ENCODE measurements around the gene TTC23. TPM values are rescaled to one million over a fixed set of nuclear protein-coding genes. Genes with fewer than 3 reads are reported as not detected.

Gene TTC23
- total and polyA plus RNA-seq, 8 donors: 14.0 to 41.7 (median 36.2) TPM

GRCh38 chr15:99101501-99101900 is 147.9 kb downstream of the TTC23 start:
- Histone ChIP-seq H3K4me1 (peaks cover 6 to 19% of the 10 kb centered on the region in 2 donors), H3K4me3 (no peak overlapping the region), H3K36me3 (no peaks in the 10 kb centered on the region), H3K27me3 (peaks cover 17 to 81% of the 10 kb centered on the region in 2 donors), H3K9me3 (no peaks in the 10 kb centered on the region), H3K27ac (no peak overlapping the region)
- intact Hi-C loops (cut with DNase I): loop anchor here in 1 of 2 donors (2.0 kb wide), 1 partner anchor 111 kb away; no protein-coding TSS in a partner anchor
- DNase-seq: no peak
- TF ChIP-seq CTCF (IDR thresholded peaks at IDR 0.05): no peak
- ATAC-seq: no peak

- DNase-seq: peak; percentile 59 to 90 (median 76)
- peak; percentile 63 to 64 for TF ChIP-seq CTCF (IDR thresholded peaks at IDR 0.05)
Measured at GRCh38 chr15:99100245-99101173, 148.9 kb downstream of the TTC23 start.

GRCh38 chr15:99099661-99100060 is 149.7 kb downstream of the TTC23 start:
- H3K27me3 ChIP-seq: peaks cover 8 to 63% of the 10 kb centered on the region in 2 donors
- TF ChIP-seq CTCF (IDR thresholded peaks at IDR 0.05): no peak
- no peaks in the 10 kb centered on the region for H3K9me3 ChIP-seq
- DNase-seq: no peak
- intact Hi-C loops (cut with DNase I): loop anchor here in 1 of 2 donors (2.0 kb wide), 1 partner anchor 113 kb away; no protein-coding TSS in a partner anchor
- peaks cover 6% of the 10 kb centered on the region in 2 donors for H3K4me1 ChIP-seq
- no peaks in the 10 kb centered on the region for H3K36me3 ChIP-seq
- no peak overlapping the region for H3K4me3 ChIP-seq
- H3K27ac ChIP-seq: no peak overlapping the region
- ATAC-seq: no peak

More at GRCh38 chr15:99100245-99101173, 148.9 kb downstream of the TTC23 start:
- Histone ChIP-seq H3K4me1 (peaks cover 6 to 13% of the 10 kb centered on the region in 2 donors), H3K4me3 (peak overlapping the region in 1 of 2 donors; percentile 16), H3K9me3 (no peaks in the 10 kb centered on the region), H3K36me3 (no peaks in the 10 kb centered on the region), H3K27ac (no peak overlapping the region), H3K27me3 (peaks cover 8 to 71% of the 10 kb centered on the region in 2 donors)
- intact Hi-C loops (cut with DNase I): loop anchor here in 1 of 2 donors (2.0 kb wide), 1 partner anchor 112 kb away; no protein-coding TSS in a partner anchor
- ATAC-seq: peak; percentile 73

GRCh38 chr15:99098991-99099390 is 150.4 kb downstream of the TTC23 start:
- intact Hi-C loops (cut with DNase I): no loop called here
- no peak for TF ChIP-seq CTCF (IDR thresholded peaks at IDR 0.05)

GRCh38 chr15:99098426-99098825 is 151.0 kb downstream of the TTC23 start:
- Histone ChIP-seq H3K9me3 (no peaks in the 10 kb centered on the region), H3K4me3 (no peak overlapping the region), H3K27me3 (peaks cover 8 to 50% of the 10 kb centered on the region in 2 donors), H3K36me3 (no peaks in the 10 kb centered on the region), H3K4me1 (peaks cover 4 to 6% of the 10 kb centered on the region in 2 donors), H3K27ac (no peak overlapping the region)
- no peak for TF ChIP-seq CTCF (IDR thresholded peaks at IDR 0.05)
- intact Hi-C loops (cut with DNase I): no loop called here
- DNase-seq (no peak), ATAC-seq (no peak)

More at GRCh38 chr15:99098991-99099390, 150.4 kb downstream of the TTC23 start:
- ATAC-seq: no peak
- Histone ChIP-seq H3K36me3 (no peaks in the 10 kb centered on the region), H3K4me3 (no peak overlapping the region), H3K27ac (no peak overlapping the region), H3K9me3 (no peaks in the 10 kb centered on the region), H3K27me3 (peaks cover 8 to 56% of the 10 kb centered on the region in 2 donors), H3K4me1 (peaks cover 4 to 6% of the 10 kb centered on the region in 2 donors)
- no peak for DNase-seq
